HG02610 (cell line): ENCODE results near the gene TBX20.
A peak's percentile ranks its signal among the peaks of the same experiment; 100 is the strongest.
"Not testable (repeated sequence)": the region's sequence is repeated elsewhere in the genome, so short reads cannot be mapped to it uniquely, and the experiment has no call there.

Source experiments
- ATAC-seq: cut with Tn5 transposase; IDR thresholded peaks from one replicate; pipeline ENCODE4 v1.9.1; 2021; ENCODE audit warnings: mild to moderate bottlenecking, moderate library complexity; ENCODE audit not compliant: unreplicated experiment

Gene TBX20

DNA sequence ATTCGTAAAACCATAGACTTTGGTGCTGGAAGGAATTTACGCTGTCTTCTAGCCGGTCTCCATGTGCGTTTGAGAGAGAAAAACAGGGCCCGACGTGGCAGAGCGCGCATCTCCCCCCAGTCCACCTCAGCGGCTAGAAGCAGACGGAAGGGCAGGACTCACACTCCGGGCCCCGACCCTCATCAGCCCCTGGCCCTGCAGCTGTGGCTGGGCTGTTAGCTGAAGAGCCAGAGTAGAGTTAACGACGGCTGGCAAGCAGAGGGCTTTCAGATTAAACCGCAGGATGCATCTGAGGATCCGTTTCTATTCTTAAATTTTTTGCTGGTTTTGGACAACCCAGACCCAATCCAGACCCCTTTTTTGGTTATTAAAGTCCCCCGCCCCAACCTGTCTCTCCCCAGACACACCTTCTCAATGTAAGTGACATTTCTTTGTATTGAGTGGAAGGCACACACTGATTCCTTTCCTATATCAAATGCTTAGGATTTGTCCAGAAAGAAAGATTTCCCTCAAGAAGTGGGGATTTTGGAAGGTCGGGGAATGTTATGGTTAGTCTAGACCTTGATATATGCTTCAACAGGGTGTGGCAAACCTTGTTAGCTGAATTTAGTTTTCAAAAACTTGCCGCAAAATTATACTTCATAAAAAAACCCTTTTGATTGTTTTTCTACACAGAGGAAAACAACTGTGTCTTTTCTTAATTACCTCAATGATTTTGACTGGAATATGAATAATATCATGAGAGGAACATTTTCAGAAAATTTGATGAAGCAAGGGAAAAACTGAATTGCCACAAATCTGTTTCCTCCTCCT is 1.7 kb upstream of the TBX20 start:
- no peak for ATAC-seq

DNA sequence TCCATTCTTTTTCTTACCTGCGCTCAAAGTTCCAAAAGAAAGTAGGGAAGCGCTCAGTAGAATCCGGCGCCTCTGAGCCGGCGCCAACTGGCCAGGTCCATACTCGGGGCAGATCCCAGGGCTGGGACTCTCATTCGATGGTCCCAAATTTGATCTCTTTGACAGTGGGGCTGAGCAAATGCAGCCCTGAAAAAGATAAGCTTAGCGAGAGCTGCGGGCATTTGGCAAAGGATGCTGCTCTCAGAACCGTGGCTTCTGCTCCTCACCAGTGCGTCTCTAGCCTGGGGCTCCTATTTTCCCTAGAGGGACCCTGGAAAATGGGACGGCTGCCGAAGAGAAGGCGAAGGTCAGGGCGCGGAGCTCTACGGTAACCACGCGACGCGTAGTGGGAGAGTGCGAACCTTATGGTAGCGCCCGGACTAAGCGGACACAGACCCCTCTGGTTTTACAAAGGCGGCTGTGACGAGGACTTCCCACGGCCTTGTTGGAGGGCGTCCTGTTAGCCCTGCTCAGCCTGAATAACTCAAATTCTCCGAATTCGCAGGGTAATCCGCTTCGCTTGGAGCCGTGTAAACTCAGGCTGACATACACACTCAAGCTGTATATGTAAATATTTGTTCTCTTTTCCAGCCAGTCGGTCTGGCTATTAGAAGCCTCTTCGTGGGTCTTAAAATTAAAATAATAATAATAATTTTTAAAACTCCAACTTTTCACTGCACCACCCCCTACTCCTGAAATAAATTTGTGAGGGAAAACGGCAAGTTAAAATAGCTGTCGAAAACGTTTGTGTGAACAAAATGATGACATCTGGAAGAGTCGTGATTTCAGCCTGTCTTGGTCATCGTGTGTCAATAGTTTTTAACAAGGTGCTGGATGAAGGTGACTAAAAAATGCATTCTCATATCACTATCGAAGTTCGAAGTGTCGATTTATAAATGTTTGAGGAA is 869 bp upstream of the TBX20 start:
- no peak for ATAC-seq

DNA sequence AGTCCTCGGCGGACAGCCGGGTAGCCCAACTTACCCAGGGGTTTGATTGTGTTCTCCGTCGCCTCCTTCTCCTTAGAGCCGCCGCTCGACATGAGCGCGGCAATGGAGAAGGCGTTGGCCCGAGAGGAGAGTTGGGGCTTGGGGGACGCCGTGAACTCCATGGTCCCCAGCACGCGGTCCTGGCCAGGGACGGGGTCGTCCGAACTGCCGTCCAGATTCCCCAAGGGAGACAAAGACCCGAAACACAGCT is 515 bp downstream of the TBX20 start:
- ATAC-seq = no peak

DNA sequence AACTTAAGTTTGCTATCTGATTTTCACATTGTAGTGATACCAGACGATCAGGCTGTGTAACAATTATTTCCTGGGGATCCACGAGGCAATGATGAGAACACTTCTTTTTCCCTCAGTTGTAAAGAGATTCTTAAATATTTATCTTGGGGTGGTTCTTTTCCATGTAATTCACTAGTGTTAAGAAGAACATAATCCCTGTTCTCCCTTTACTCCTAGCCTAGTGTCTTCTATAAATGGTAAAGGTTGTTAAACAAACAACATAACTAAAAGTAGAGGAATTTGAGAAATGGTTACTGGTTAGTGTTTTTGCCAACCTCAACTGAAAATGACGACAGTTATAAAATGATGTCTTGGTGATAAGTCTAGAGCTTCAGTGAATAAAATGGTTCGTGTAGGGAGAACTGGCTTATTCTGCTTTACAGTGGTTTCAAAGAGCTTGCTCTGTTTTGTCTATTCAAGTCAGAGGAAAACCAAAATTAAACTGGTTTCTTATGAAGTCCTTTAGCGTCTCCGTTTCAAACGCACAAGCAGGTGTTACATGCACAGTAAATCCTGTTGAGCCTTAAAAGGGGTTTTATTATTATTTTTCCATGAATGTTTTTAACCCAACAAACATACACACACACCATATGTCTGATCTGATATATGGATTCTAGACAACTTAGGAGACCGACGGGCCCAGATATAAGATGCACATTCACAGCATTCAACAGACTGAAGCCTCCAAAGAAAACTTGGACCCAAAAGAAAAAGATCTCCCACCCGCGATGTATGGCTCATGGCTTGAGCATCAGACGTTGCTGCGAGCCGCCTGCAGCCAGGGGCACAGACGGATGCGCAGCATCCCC is 1.1 kb downstream of the TBX20 start:
- ATAC-seq = no peak

DNA sequence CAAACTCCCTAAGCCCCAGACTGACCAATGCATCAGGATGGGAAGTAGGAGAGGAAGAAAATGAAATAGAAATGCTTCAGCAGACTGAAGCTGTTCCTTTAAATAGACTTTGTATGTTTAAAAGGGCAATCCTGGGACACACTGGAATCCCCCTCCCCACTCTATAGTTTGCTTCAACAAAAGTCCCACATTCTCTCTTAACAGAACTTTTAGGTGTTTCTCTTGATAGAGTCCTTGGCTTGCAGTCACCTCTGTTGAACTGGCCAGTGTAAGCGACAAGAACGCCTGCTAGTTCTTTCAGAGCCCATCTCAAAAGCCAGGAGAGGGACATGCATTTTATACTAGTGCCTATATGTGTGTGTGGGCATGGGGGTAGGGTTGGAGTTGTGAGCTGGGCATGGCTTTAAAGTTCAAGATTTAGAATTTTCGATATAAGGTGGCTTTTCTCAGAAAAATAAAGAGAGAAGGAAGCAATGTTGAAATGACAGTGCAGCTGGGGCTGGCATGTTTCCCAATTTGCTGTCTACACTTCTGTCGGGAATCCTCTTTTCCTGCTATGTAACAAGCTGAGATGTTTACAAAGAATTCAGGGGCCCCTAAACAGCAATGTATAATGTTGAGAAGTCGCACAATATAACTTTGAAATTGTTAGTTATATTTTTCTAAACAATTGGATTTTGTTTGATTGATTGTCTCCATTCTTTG is 2.1 kb downstream of the TBX20 start:
- ATAC-seq = no peak

DNA sequence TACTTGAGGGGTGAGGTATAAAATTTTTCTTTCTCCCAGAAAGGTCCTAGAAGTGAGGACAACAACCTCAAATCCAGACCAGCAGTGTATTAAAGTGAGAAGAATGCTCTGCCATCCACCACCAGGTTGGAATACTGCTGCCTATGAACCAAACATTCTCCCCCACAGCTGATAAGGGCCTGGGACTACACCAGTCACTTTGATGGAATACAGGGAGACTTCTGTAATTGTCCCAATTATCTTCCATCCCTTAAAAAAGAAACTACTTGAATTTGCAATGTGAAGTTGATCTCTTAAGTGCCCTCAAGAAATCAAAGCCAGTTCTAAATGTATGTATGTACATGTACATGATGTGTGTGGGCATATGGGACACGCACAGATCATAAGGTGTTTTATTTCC is 3.0 kb downstream of the TBX20 start:
- no peak for ATAC-seq

DNA sequence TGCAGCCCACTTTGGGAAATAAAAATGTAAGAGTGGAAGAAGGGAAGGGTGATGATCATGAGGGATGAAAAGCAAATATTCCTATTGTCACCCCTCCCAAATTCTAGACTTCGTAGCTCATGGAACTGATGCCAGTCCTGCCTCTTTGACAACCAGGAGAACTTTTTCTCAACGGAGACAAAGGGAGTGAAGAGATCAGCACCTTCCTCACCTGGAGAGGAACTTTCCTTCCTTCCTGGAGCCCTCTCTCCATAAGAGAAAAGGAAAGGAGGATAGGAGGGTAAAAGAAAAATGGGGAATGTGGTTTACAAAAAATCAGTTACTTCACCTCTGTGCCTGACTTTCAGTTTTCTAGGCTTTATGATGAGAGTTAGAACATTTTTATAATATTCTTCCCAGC is 3.4 kb downstream of the TBX20 start:
- no peak for ATAC-seq

DNA sequence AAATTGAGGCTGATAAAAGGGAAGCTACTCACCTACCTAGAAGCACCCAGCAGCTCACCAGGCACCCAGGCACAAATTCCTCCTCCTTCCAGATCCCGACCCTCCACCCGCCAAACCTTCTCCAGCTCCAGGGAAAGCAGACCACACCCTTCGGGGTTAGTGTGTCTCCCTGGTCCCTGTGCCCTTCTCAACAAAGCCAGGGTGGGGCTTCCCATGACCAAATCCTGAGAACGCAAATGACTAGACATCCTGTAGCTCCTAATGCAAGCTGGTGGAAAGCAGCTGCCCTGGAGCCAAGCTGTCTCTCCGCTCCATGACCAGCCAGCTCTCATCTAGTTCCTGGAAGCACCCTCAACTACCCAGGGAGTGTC is 4.4 kb downstream of the TBX20 start:
- ATAC-seq = no peak

DNA sequence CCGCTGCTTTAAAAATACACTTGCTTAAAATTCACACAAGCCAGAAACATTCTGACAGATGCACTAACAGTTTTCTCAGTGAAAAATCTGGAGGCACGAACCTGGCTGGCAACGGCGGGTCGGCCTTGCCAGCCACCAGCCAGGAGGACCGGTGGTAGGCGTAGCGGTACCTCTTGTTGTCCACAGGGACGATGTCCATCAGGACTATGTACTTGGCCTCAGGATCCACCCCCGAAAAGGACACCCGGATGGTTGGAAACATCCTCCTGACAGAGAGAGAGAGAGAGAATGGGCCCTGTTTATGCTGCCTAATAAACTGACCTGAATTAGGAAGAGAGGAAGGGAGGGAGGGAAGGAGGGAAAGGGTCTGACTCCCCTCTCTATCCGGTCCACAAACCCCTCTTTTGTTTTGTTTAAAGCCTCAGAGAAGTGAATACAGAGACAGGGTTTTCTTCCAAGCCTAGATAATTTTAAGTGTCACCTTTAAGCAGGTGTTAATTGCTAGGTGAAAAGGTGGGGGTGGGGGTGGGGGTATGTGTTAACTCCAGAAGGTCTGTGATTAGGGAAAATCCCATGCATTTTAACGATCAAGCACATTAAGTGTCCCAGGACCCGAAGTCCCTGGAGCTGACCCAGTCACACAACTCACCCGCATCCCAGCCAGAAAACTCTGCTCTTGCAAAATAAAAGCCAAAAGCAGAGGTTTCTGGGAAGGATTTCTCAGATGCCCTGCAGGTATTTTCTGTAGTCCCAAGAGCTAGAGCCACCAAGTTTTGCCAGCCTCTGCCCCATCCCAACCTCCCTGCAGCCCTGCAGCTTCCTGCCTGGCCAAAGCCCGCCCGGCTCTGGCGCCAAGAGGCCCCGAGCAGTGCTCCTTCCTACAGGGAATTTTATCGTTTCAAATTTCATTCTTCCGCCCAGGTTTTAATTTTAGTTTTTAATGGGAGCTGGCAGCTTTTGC is 5.0 kb downstream of the TBX20 start:
- ATAC-seq = no peak

DNA sequence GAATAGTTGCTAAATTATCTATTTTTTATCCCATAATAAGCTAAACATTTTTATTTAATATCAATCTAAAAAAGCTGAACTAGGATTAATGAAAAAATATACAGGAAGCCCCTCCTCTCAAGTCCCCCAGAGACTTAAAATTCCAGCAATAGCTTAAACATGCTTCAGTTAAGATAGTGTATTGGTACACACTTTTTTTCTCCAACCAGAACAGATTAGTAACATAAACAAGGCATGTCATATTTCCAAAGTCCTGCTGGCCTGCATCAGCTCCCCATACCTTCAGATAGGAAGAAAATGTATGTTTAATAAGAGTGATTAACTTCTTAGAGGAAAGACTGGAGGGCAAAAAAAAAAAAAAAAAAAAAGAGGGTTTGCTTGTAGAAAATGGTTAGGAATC is 7.1 kb downstream of the TBX20 start:
- no peak for ATAC-seq

DNA sequence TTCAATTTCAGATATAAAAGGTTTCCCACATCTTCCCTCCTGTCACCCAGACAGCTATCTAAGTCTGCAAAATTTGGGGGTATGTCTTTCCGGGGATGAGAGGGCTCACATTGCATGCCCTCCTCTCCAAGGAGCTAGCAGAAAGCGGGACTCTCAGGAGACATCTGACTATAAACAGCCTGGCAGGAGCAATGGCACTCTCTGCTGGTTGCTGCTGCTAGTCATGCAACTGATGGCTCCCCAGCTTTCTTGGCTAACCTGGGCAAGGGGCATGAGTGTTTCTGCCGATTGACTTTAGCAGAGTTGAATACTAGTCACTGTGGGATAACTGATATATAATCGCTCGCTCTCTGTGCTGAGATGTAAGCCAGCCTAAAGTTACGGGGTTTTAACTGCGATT is 12.0 kb downstream of the TBX20 start:
- ATAC-seq = no peak

DNA sequence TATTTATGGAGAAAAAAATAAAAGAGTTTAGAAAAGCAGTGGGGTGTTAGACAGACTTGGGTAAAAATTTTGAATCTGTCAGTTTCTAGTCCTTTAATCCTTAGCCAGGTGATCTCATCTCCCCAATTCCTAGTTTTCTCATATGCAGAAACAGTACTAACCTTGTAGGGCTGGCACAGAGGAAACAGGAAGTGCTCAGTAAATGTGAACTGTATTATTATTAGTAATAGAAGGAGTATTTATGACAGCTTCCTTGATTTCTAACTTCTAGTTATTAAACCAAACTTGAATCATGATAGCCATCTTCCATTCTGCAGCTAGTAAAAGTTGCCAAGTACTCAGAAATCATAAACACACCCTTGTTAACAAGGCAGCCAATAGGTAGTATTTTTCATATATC is 12.5 kb downstream of the TBX20 start:
- ATAC-seq = no peak

DNA sequence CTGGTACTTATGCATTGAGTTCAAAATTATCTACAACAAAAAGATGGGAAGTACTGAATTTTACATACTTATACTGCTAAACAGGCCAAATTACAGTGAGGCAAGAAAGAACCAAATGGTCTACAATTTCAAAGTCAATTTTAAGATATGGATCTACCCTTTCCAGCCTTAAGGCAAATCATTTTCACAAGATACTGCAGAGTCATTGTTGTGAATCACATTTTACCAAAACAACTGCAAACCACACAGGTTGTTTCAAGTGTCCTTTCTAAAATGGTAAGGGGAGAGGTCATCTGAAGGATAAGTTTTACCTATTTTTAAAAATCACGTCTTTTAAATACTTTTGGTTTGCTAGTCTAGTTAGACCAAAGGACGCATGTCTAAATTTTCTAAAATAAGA is 12.9 kb downstream of the TBX20 start:
- not testable (repeated sequence) for ATAC-seq

DNA sequence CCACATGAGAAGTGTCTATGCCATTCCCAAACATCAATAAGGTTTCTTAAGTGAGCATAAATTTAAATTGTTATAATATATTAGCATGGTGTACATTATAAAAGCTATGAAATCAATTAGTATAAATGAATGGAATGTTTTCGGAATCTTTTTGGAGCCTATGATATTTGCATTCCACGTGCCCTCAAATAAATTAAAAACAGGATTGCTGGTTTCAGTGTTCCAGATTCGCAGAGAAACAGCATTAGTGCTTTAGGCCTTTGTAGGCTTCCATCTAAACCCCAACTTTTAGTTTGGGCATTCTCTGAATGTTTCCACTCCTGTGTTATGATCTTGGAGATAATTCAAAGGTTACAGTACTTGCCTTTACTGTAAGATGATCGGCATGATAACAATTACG is 15.4 kb downstream of the TBX20 start:
- ATAC-seq = not testable (repeated sequence)

DNA sequence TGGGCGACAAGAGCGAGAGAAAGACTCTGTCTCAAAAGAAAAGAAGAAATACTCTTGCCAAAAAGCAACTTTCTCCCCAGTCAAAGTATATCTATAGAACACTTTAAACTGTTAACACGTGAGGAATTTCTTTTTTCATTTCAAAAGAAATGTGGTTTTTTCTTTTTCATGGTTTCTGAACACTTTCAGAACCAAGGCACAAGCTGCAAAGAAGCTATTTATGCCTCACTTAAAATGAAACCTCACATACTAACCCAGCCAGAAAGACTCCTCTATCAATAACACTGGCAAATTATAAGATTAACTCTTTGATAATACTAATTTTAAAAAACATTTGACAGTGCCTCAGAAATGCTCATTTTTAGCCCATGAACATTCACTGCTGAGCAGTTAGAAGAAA is 20.9 kb downstream of the TBX20 start:
- ATAC-seq = no peak

DNA sequence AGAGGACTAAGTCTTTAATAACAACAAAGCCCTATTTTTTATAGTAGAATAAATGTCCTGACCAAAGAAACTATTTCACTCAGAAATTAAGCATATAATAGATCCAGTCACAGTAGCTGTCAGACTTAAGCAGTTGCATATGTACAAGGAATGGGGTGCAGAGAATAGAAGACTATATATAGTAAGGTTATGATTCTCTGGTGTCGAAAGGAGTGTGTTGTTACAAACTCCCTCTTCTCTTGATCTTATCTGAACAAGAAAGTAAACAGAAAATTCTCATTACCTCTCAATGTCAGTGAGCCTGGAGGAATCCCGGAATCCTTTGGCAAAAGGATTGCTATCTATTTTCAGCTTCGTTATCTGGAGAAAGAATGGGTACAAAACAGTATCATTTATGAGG is 22.7 kb downstream of the TBX20 start:
- ATAC-seq = not testable (repeated sequence)

DNA sequence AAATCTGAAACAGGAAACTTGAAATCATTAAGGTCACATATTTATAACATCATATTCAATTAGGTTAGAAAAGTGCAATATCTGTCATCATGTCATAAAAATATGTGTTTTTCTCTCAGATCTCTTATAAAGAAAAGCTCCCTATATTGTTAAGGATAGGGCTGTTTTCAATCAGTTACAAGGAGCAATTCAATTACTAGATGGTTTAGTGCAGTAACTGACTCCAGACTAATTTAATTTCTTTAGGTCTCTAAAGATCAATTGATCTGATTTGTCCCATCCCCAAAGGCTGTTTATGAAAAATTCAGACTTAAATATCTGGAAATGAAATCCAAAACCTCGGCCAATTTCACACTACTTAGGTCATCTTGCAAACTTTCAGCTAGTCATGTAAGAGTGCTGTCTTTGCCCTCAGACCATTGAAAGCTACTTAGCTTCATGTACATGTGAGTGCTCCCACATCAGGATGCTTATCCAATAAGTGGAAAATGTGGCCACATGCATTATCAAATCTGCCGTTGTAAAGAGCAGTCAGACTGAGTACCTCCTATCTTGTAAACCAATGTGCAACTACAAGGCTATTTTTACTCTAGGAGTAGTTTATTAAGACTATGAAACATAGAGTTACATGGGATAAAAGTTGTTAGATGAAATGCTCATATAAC is 24.7 kb downstream of the TBX20 start:
- not testable (repeated sequence) for ATAC-seq

DNA sequence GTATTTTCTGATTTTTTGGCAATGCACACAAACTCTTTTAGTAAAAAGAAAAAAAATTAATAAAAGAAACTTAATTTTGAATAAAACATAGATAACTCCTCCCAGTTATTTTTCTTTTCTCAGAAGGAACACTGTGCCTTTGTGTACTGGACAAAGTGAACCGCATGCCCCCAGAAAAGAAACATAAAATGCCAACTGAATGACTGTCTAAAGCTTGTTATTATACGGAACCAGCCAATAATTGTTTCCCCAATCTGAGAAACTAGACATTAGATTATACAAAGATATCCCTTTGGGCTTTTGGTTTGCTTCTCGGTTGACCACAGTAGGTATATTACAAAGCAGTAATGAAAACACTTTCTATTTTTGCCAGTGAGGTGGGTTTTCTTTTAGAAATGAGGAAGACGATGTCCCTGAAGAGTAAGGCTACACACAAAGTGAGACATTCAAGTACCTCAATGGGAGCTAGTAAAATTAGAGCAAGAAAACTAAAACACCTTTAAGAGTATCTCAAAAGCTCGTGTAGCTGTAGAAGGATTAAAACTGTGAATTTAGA is 25.3 kb downstream of the TBX20 start:
- ATAC-seq = peak; percentile 82

DNA sequence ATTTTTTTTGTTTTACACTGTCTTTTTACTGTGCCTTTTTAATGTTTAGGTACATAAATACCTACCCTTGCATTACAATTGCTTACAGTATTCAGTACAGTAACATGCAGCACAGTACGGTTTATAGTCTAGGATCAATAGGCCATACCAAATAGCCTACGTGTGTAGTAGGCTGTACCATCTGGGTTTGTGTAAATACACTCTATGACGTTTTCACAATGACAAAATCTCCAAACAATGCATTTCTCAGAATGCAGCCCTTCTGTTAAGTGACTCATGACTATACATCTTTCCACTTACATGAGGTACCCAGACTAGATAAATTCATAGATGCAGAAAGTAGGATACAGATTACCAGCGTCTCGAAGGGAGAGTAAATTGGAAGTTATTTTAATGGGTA is 26.5 kb downstream of the TBX20 start:
- not testable (repeated sequence) for ATAC-seq
